ENCODE data around the gene MRPL2.

DNA sequence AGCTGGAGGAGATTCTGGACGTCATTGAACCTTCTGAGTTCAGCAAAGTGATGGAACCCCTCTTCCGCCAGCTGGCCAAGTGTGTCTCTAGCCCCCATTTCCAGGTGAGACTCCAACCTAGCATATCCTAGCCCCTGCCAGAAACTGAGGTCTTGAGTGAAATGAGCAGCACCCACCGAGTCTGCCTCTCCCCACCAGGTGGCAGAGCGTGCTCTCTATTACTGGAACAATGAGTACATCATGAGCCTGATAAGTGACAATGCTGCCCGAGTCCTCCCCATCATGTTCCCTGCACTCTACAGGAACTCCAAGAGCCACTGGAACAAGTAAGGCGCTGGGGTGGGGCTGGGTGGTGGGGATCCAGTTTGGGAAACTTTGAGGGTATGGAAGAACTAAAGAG is 50.1 kb downstream of the MRPL2 start:
- TF ChIP-seq POLR2A (IDR thresholded peaks at IDR 0.05), result no peak
- TF ChIP-seq, protein P1, sequence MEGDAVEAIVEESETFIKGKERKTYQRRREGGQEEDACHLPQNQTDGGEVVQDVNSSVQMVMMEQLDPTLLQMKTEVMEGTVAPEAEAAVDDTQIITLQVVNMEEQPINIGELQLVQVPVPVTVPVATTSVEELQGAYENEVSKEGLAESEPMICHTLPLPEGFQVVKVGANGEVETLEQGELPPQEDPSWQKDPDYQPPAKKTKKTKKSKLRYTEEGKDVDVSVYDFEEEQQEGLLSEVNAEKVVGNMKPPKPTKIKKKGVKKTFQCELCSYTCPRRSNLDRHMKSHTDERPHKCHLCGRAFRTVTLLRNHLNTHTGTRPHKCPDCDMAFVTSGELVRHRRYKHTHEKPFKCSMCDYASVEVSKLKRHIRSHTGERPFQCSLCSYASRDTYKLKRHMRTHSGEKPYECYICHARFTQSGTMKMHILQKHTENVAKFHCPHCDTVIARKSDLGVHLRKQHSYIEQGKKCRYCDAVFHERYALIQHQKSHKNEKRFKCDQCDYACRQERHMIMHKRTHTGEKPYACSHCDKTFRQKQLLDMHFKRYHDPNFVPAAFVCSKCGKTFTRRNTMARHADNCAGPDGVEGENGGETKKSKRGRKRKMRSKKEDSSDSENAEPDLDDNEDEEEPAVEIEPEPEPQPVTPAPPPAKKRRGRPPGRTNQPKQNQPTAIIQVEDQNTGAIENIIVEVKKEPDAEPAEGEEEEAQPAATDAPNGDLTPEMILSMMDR (IDR thresholded peaks at IDR 0.05), result peak in 1 of 4 experiments; percentile 13

All from uterus (tissue), 2 donors.